HG02943 (cell line): ENCODE results near the gene SIRT7.

Experiments
- ATAC-seq: cut with Tn5 transposase; IDR thresholded peaks from one replicate; pipeline ENCODE4 v1.9.1; 2021; ENCODE audit warnings: mild to moderate bottlenecking, low read depth, moderate library complexity; ENCODE audit not compliant: unreplicated experiment

The SIRT7 gene

DNA sequence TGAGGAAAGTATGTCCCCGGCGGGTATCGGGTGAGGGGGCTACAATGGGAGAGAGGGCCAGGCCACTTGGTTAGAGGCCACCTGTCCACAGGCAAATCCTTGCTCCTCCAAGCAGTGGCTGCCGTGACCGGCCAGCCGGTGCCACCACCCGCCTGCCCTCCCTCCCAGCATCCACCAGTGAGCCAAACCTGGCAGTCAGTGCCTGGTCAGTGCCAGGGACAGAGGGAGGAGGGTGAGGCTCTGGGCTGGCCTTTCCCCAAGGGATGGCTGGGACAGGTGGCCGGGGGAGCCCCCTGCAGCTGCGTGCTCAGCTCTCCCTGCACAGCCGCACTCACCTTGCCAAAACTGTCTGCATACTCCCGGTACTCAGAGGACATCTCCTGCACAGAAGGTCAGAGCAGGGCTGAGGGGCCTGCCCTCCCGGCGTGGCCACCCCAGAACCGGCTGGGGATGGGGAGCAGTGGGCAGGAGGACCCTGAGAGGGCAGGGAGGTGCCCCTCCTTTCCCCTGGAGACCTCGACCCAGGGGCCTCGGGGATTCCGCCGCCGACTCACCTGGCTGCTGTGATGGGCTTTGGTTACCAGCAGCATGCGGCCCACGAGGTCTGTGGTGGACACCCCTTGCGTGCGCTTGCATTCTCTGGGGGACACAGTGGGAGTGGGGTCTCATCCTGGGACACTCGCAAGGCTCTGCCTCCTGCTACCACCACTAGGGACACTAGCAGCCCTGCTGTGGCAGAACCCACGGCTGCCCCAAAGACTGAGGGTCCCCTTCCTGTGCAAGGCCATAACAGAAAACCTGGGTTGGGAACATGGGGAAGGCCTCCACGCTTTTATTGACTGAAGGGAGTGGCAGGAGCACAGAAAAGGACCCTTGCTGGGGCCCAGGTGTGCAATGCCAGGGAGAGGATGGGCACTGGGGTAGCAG, 10.5 kb downstream of the SIRT7 start:
- ATAC-seq, result no peak

DNA sequence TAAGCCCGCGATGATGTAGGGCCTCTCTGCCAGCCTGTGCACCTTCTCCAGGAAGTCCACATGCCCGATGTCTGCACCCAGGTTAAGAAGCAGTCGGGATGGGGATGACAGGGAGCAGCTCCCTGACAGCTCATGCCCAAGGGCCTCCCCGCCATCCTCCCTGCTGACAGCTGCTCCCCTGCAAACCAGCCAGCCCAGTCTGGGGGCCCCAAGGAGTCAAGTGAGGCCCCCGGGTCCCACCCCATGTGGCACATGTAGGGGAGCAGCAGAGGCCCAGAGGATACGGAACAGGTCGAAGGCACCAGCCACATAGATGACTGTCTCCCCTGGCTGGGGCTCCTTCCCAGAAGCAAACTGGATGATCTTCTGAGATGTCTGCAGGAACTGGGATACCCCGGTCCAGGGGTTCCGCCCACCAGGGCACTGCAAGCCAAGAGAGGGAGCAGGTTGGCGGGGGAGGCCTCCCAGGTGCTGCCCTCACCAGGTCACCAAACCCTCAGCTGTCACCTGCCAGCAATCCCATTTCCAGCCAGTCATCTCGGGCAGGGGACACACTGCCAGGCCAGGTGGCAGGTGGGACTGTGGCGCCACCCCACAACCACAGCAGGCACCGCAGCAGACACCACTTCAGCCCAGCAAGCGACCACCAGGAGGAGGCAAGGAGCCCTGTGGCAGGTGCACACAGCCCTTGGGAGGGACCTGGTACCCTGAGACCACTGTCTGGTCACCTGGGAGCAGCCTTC, 11.3 kb downstream of the SIRT7 start:
- no peak for ATAC-seq

- no peak for ATAC-seq
These were observed 12.0 kb downstream of the SIRT7 start for GRCh38 chr17:81905993-81906392.

DNA sequence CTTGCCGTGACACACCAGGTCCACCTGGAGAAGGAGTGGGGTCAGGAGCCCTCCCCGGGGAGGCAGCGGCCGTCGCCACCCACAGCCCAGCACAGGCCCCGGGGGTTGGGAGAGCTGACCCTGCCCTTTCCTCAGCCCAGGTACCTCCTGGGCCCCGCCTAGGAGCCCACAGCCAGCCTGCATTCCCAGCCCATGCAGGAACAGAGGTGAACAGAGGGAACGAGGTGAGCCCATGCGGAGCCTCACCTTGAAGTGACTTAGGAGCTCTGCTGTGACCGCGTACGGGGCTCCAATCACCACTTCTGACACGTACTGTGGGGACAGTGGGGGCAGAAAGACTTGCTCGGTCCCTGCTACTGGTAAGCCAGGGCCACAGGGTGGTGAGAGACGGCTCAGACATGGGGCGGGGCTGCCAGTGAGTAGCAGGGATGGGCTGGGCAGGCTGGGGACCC, 12.5 kb downstream of the SIRT7 start:
- no peak for ATAC-seq

DNA sequence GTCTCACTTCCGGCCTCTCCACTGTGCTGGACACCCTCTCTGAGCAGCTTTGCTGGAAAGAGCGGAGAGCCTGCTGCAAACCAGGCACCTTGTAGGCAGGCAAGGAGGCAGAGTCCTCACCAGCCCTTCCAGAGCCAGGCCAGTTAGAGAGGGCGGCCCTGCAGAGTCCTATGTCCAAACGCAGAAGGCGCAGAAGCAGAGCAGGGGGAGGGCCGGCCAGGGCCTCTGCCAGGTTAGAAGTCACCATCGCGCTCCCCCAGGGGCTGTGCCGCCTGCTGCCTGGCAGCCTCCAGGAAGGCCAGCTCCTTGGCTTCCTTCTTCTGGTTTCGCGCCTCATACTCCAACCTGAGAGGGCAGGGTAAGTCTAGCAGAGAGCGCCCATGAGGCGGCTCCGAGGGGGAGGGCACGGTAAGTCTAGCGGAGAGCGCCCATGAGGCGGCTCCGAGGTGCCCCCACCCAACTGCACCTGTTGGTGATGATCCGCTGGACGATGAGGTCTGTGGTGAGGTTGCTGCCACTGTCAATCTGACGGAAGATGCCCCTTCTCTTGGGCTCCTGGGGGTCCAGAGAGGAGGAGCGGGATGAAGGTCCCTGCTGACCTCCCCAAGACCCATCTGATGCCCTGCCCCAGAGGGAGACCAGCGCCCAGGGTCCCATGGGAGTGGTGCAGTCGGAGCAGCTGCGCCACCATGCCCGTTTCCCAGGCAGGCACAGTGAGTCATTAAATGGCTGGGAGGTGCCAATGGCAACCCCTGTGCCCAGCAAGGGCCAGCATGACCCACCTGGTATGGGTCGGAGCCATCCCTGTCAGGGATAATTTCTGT, 13.2 kb downstream of the SIRT7 start:
- ATAC-seq, result no peak

GRCh38 chr17:81903896-81904599, 13.9 kb downstream of the SIRT7 start:
- no peak for ATAC-seq

DNA sequence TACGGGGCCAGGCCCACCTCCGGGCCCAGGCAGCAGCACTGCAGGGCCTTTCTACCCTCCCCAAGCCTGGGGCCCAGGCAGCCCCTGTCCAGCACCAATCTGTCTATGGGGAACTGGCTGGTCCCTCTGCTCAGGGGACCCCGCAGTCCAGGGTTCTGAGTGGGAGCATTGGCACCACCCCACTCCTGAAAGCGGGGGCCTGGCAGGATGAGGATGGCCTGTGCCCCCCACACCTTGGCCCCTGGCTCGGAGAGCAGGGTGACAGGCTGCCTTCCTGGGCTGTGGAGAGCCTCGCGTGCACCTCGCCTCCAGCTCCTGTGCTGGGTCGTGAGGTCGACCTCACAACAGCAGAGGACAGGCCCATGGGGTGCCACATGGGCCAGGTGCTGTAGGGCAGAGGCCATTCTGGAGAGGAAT, 14.6 kb downstream of the SIRT7 start:
- no peak for ATAC-seq

GRCh38 chr17:81902653-81903414, 15.1 kb downstream of the SIRT7 start:
- no peak for ATAC-seq

- no peak for ATAC-seq
These were observed 15.8 kb downstream of the SIRT7 start, which contains the start of gene NPB for GRCh38 chr17:81902023-81902652. TSS of gene NPB (plus strand) at chr17:81902238. CDS start at chr17:81902278, 40 bp downstream.

GRCh38 chr17:81901167-81902022, 16.6 kb downstream of the SIRT7 start:
- no peak for ATAC-seq

DNA sequence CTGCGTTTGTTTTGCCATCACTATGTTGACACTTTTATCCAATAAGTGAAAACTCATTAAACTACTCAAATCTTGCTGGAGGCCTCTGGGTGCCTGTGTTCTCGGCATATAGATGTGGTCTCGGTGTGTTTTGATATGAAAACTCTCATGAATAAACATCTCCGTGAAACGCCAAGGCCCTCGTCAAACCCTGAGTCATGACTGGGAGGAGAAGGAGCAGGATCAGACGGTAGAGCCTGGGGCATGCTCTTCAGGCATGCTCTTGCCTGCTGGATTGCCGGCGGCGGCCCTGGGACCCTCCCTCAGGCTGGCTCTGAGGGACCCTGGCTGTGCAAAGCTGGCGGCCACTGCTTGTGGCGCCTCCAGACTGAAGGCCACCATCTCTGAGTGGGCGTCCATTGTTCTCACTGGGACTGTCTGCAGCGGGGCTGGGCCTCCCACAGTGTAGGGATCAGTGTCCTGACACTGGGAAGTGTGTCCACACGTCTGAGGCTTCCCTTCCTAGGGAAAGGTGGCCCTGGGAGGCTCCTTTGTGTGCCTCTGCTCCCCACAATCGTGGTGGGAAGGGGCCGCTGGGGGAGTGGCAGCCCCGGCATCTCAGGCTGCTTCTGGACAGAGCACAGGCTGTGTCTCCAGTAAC, 17.7 kb downstream of the SIRT7 start:
- no peak for ATAC-seq

- no peak for ATAC-seq
These were observed 18.3 kb downstream of the SIRT7 start for GRCh38 chr17:81899514-81900166.

- ATAC-seq, result no peak
These were observed 19.1 kb downstream of the SIRT7 start for GRCh38 chr17:81898885-81899284.

DNA sequence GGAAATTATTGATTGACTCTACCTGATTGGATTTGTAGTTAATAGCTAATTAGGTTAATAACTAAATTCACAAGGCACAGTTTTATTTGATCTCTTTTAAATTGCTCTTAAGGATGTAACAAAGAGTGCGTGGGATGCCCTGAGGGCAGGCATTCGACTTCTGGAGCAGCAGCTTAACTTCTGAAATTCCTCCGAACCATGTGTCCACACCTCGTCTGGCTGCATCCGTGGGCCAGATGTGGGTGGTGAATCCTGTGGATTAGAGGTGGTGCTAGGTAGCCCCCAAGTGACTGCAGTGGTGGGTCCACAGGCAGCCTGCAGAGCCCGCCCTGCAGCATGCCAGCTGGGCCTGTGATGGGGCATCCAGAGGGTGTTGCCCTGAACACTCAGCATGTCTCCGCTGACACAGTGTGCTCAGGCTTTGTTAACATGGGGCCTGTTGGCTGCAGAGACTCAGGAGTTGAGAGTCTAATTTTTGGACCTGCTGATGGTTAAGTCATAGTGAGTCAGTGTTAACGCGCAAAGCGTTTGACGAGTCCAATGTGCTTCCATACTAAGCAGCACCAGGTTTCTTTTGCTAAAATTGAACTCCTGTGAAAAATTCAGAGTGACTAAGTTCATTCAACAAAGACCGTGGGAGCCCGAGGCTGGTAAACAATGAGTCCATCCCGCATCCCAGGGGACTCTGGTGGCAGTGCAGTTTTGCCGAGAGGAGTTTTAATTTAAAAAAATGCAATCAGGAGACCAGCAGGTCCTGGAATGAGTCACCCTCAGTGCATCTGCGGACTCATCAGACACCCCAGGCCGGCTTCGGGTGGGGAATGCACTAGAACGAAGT, 19.7 kb downstream of the SIRT7 start:
- no peak for ATAC-seq

DNA sequence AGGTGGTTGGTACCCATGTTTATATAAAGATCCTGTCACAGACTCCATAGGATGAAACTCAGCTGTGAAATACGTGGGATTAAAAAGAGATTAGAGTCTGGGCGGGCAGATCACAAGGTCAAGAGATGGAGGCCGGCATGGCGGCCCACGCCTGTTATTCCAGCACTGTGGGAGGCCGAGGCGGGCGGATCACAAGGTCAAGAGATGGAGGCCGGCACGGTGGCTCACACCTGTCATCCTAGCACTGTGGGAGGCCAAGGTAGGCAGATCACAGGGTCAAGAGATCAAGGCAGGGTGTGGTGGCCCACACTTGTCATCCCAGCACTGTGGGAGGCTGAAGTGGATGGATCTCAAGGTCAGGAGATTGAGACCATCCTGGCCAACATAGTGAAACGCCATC, 22.6 kb downstream of the SIRT7 start:
- ATAC-seq, result no peak

DNA sequence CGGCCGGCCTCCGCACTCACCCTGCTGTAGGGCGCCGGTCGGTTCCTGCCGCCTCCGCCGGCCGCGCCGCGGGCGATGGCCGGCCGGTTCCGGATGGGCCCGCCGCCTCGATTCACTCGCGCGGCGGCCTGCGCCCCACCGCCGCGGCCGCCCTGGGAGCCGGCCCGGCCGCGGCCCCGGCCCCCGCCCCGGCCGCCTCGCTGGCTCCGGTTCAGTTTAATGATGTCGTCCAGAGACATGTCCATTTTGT, 26.7 kb downstream of the SIRT7 start:
- peak; percentile 14 for ATAC-seq
